ENCODE results near the gene LINC01488.

The LINC01488 gene

DNA sequence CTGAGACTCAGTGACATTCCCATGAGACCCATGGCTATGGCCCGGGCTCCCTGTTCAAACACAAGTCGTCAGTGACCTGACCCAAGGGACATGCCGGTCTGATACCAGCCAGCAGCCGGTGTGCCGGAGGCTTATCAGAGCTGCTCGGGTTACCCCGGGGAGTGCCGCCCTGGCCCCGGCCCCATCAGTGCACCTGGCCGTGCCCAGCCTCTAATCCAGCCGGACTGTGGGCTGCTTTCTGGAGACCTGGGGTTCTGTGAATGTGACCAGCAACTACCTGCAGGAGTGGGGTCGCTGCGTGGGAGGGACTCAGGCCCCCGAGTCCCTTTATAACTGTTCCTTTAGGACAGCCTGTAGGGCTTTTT is 52.7 kb downstream of the LINC01488 start:
- DNase-seq, result no peak

- DNase-seq, result no peak
Observed at GRCh38 chr11:69535908-69536307, 54.4 kb downstream of the LINC01488 start.

- no peak for DNase-seq
Observed at GRCh38 chr11:69536406-69536805, 54.9 kb downstream of the LINC01488 start.

DNA sequence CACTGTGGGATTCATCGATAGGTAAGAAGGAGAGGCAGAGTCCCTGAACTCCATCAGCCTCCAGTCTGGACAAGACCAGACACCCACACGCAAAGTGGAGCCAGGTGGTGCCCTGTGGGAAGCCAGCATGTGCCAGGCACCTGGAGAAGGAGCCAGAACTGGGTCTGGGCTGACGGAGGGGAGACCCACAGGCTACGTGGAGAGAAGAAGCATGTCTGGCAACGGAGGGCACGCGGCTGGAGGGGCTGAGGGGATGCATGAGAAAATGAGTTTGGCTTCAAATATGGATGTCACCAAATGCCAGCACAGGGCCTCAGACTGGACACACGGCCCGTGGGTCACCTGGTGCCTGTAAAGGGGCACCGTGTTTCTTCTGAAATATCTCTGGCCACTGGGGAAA is 55.7 kb downstream of the LINC01488 start:
- no peak for DNase-seq

GRCh38 chr11:69537855-69538640 is 56.6 kb downstream of the LINC01488 start:
- DNase-seq, result no peak

DNA sequence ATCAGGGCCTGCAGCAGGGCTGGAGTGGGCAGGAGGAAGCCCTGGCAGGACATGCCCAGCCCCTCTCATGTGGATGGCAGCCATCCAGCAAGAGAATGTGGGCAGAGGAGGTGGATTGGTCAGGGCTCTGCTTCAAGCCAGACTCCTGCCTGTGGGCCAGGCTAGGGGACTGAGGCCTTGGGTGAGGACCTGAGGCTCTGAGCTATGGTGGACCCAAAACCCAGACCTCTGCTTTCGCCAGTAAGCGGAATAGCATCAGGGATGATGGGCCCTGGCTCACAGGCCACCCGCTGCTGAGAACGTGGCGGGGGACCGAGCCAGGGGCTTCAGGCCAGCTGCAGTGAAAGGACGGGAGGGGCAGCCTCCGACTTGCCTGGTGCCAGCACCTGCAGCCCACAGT is 57.4 kb downstream of the LINC01488 start:
- no peak for DNase-seq

DNA sequence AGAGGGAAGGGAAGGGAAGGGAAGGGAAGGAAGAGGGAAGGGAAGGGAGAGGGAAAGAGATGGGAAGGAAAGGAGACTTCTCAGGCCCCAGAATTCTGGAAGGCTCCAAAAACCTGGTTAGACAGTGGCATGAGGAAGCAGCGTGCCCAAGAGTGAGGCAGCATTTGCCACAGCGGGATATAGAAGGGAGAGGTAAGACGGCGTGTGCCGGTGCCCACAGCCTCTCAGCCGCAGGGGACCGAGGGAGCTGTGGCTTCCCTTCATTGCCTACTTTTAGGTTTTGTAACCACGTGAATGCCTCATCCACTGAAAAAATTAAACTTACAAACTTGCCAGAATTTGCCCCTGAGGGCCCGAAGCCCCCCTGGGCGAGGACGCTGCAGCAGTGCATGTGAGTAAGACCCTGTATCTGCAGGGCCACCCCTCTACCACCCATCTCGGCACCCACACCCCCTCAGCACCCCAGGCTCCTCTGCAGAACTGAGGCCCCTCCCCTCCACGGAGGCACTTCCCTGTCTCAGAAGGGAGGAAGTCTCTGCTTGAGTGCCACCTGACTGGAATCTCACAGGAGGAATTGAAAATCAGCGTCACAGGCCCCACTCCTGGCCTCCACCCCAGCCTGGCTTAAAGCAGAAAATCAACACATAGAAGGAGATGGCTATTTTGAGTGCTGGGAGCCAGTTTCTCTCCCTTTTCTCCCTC is 58.1 kb downstream of the LINC01488 start:
- DNase-seq, result no peak

DNA sequence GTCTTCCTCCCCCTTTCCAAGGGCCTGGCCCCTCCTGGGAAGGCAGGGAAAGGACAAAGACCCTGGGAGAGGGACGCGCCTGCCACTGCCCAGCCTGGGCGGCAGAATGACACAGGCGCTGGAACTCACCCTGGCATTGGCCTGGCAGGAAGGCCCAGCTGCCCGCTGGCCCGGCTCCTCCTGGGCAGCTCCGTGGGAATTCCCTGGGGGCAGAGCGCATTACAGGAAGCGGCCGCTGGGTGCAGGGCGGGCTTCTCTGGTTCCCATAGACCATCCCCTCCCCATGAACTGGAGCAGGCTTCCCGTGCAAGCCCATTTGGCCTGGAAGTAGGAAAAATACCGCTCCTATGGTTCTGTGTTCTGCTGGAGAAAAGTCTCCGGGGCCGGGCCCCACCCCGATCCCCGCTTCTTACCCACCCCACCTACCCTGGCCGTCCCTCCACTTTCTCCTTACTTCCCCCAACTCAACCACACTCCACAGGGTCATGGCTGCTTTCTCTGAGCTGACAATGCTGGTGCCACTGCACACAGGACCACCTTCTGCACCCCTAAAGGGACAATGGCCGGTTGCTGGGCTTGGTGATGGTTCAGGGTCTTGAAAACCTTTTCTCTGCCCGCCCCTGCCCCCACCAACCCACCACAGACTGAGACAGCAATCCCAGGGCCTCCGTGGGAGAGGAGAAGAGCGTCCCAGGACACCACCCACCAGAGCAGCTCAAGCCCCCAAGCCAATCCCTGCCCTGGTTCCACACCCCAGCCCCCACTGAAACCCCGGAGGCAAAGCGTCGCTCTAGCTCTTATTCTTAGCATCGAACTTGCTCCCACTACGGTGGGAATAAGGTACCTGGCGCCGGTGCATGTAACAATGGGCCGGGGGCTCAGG is 58.9 kb downstream of the LINC01488 start:
- DNase-seq, result no peak

DNA sequence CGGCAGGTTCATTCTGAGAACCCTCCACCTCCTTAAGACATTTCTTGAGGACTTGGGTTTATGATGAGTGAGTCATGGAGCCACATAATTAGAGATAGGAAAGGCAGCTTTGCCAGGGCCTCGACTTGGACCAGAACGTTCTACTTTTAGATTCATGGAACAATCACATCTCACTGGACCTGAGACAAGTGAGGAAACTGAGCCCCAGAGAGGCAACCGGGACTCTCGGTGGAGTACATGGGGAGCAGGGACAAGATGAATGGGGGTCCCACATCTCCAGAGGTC is 59.5 kb downstream of the LINC01488 start:
- DNase-seq, result no peak

- no peak for DNase-seq
Observed at GRCh38 chr11:69541501-69542313, 60.2 kb downstream of the LINC01488 start.

GRCh38 chr11:69542314-69543168 is 61.1 kb downstream of the LINC01488 start:
- no peak for DNase-seq
